Heart left ventricle (tissue), 13 donors: ENCODE results near the gene NDUFAF3.

Experiments used
- CTCF ChIP-seq, 12 donors: fragments of 200-600 bp; sonication (generic) in 4 of 12; IDR thresholded peaks; one replicate each; pipeline versions ENCODE4 v1.5.0 to v1.8.0; 2018 to 2022; ENCODE audit warnings: antibody characterized with exemption in 12 of 12, mild to moderate bottlenecking in 5 of 12
- POLR2A ChIP-seq, 2 donors: fragments of 450-650 bp; IDR thresholded peaks; one replicate each; pipeline ENCODE4 v1.6.1; 2017; ENCODE audit warnings: antibody characterized with exemption in 2 of 2, mild to moderate bottlenecking in 2 of 2, moderate library complexity in 2 of 2
- donor health status: ischemic (EF 13 %, LVEDD 7.1; RV severe dilation, severe dysfunction).
- donor health status: DM: no; HTN: yes; CAD: no.
- donor health status: DM: no; HTN: no; CAD: no.
- donor health status: ischemic (EF 25% LVEDD 6.9; RV normal size, moderate dysfunction).
- donor health status: ischemic (EF 25% LVEDD 5.7; RV mildly dilated, moderate dysfunction).
- donor health status: ischemic (EF 35%, LVEDD 5.7; RV mildly dilated, moderate dysfunction).
- donor health status: nonischemic (EF 11% LVEDD 7.7; RV severe dilation, severe dysfunction).
- donor health status: DM: yes; HTN: yes; CAD: no.
- donor health status: PGD.
- donor health status: ischemic (EF 29% LVEDD 5.4; RV normal size, mild dysfunction).
- donor health status: nonischemic (EF 23%, LVEDD 6.1; RV moderate dilation, normal function).

GRCh38 chr3:49053543-49053942, 31.6 kb downstream of the NDUFAF3 start:
- TF ChIP-seq CTCF (IDR thresholded peaks at IDR 0.05), result no peak
- TF ChIP-seq POLR2A (IDR thresholded peaks at IDR 0.05), result no peak
